ENCODE results near the gene ZKSCAN8.

- TF ChIP-seq CTCF (conservative IDR thresholded peaks at IDR 0.05; ENCODE audit: low read length) (no peak), EZH2phosphoT487 (IDR thresholded peaks at IDR 0.05; ENCODE audit: borderline replicate concordance, low read depth, low read length) (no peak)
These were observed 65.9 kb downstream of the ZKSCAN8 start for GRCh38 chr6:28207510-28208110.

All from OCI-LY7 (cell line).